Neural progenitor cell (in vitro differentiated cells): ENCODE measurements around the gene AEBP2.

ENCODE experiments used
- EZH2 ChIP-seq: fragments of 200-600 bp; sonication (generic); IDR thresholded peaks from 2 replicates; pipeline ENCODE4 v1.6.1; 2017; ENCODE audit warnings: antibody characterized with exemption, mild to moderate bottlenecking, moderate library complexity
- EZH2phosphoT487 ChIP-seq: fragments of 200-600 bp; sonication (generic); IDR thresholded peaks from 2 replicates; pipeline ENCODE4 v1.6.1; 2017; ENCODE audit warnings: antibody characterized with exemption
- TF ChIP-seq, protein P1 (sequence below): fragments of 200-600 bp; sonication (generic); IDR thresholded peaks from 2 replicates; pipeline ENCODE4 v1.5.1; 2017; ENCODE audit warnings: antibody characterized with exemption, mild to moderate bottlenecking

DNA sequence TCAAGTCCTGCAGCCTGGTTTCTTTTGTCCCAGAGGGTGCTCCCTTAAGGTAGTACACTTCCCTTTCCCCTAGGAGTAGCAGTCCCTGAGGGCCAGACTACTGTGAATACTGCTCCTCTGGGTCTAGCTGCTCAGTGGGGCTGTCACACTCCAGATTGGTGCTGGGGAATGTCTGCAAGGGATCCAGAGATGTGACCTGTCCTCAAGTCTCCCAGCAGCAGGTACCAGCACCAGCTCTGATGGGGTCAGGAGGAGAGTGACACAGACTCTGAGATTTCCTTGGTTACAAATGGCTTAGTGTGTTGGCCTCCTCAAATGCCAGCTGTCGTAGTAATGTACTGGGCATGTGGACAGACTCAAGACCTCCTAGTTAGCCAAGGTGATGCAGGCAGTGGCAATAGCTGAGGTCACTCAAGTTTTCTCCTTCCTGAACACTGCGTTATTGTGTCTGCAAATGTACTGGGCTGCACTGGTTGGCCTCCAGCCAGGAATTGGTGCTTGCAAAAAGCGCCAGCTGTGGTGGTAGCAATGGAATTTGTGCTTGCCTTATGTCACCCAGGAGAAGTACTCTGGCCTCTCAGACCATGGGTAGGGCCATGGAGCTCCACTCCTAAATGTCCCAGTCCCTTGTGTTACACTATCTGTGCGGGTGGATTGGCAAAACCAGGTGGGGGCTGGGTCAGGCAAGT is 36.4 kb upstream of the AEBP2 start:
- TF ChIP-seq, protein P1, sequence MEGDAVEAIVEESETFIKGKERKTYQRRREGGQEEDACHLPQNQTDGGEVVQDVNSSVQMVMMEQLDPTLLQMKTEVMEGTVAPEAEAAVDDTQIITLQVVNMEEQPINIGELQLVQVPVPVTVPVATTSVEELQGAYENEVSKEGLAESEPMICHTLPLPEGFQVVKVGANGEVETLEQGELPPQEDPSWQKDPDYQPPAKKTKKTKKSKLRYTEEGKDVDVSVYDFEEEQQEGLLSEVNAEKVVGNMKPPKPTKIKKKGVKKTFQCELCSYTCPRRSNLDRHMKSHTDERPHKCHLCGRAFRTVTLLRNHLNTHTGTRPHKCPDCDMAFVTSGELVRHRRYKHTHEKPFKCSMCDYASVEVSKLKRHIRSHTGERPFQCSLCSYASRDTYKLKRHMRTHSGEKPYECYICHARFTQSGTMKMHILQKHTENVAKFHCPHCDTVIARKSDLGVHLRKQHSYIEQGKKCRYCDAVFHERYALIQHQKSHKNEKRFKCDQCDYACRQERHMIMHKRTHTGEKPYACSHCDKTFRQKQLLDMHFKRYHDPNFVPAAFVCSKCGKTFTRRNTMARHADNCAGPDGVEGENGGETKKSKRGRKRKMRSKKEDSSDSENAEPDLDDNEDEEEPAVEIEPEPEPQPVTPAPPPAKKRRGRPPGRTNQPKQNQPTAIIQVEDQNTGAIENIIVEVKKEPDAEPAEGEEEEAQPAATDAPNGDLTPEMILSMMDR, result no peak
- TF ChIP-seq EZH2phosphoT487 (no peak), EZH2 (no peak)
